ENCODE data around the gene RAE1. TPM values are rescaled to one million over a fixed set of nuclear protein-coding genes. Genes with fewer than 3 reads are reported as not detected.

The RAE1 gene, protein sequence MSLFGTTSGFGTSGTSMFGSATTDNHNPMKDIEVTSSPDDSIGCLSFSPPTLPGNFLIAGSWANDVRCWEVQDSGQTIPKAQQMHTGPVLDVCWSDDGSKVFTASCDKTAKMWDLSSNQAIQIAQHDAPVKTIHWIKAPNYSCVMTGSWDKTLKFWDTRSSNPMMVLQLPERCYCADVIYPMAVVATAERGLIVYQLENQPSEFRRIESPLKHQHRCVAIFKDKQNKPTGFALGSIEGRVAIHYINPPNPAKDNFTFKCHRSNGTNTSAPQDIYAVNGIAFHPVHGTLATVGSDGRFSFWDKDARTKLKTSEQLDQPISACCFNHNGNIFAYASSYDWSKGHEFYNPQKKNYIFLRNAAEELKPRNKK
- total RNA-seq (2021) = 53.1 and 54.8 TPM in 2 replicates
- long read RNA-seq, transcript RAE1-208 (11 exons, 1,156 nt) = minor isoform, 7 of 775 reads
- long read RNA-seq, transcript RAE1-203 (12 exons, 2,639 nt) = major isoform, 668 of 775 reads
- long read RNA-seq, transcript RAE1-201 (12 exons, 2,362 nt) = minor isoform, 31 of 775 reads
- long read RNA-seq, transcript RAE1-209 (11 exons, 1,503 nt) = minor isoform, 7 of 775 reads
- long read RNA-seq, partial matches to known transcripts = 5 of 775 reads
- long read RNA-seq, other reads (novel, unspliced or antisense) = 57 of 775 reads

DNA sequence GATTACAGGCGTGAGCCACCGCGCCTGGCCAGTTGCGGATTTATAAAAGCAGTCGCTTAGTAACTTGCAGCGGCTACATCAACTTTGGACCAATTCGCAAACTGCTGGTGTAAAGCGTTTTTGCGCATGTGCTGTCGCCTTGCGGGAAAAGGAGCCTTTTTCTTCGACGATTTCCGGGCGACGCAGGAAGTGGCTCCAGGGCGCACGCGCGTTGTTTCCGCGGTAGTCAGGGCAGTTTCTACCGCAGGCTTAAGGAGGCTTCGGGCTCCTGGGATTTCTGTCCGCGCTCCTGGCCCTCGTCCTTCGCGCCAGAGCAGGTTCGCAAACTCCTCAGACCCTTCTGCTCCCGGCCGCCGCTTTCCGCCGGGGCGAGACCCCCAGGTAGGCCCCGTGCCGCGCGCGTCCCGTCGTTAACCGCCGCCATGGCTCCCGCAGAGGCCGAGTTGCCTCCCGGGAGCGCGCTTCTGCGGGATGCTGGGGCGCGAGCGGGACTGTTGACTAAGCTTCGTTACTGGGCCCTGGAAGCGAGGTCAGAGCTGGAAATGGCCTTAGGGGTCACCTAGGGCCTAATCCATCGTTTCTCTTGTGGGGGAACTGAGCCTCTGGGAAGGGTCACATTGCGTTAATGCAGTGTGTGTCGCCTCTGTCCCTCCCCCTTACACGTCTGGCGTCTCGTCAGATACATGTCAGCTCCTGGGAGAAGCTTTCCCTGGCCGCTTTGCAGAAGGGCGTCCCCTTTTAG, at the start of gene RAE1:
Gene RAE1, plus strand, starts transcription at position 214 of the 742 bp plus-strand sequence. CDS start 2,784 bp downstream, outside the sequence.
- H3T11ph ChIP-seq (ENCODE audit: low read length) = no peak within 1 kb of the TSS

More for the DNA sequence above, at the start of gene RAE1:
- no peak within 1 kb of the TSS for H2AK5ac ChIP-seq (ENCODE audit: insufficient read length, low read length)
- no peak within 1 kb of the TSS for H2AFZ ChIP-seq (ENCODE audit: low read length)
- H2BK120ac ChIP-seq (ENCODE audit: low read depth, low read length, poor library complexity, severe bottlenecking) = no peak within 1 kb of the TSS
- H4K8ac ChIP-seq (replicated peaks; ENCODE audit: insufficient read length, low read depth, low read length) = no peak within 1 kb of the TSS
- H2BK20ac ChIP-seq (ENCODE audit: low read depth, low read length, poor library complexity, severe bottlenecking) = no peak within 1 kb of the TSS
- H4K20me1 ChIP-seq (ENCODE audit: control insufficient read depth, insufficient read depth, insufficient read length) = no peaks in the 10 kb centered on the region
- Mint-ChIP-seq H3K4me3 (peak within 1 kb of the TSS; percentile 91 to 95), H3K9me3 (peaks cover 0 to 3% of the 10 kb centered on the region in 2 experiments; a peak in 1 of 5 replicates), H3K27me3 (ENCODE audit: low read depth) (peaks cover 4% of the 10 kb centered on the region), H3K4me1 (peaks cover 8% of the 10 kb centered on the region in 2 experiments), H3K36me3 (ENCODE audit: insufficient read depth in 1 of 3, low read depth in 3 of 3) (peaks cover 17 to 32% (median 32%) of the 10 kb centered on the region in 3 experiments), H3K27ac (peak within 1 kb of the TSS; percentile 83 to 96 (median 86))
- DNase-seq = peak; percentile 92
- H2BK12ac ChIP-seq (ENCODE audit: insufficient read length, low read depth, low read length) = no peak within 1 kb of the TSS
- no peaks in the 10 kb centered on the region for H3K27me3 ChIP-seq (ENCODE audit: insufficient read depth, low read length)
- H3K27ac ChIP-seq (ENCODE audit: insufficient read length, low read depth, low read length) = no peak within 1 kb of the TSS
- H3K23ac ChIP-seq (ENCODE audit: insufficient read length, low read depth, low read length) = no peak within 1 kb of the TSS
- H4K5ac ChIP-seq (ENCODE audit: insufficient read length, low read depth, low read length) = no peak within 1 kb of the TSS
- peaks cover 6% of the 10 kb centered on the region for H3K79me1 ChIP-seq (ENCODE audit: insufficient read depth, low read depth, low read length, poor library complexity, severe bottlenecking)
- H2BK15ac ChIP-seq (ENCODE audit: low read depth, low read length) = no peak within 1 kb of the TSS
- no peak within 1 kb of the TSS for H3K56ac ChIP-seq (ENCODE audit: insufficient read length, low read depth, low read length)
- peak within 1 kb of the TSS; percentile 87 for H3K9ac ChIP-seq (ENCODE audit: extremely low read depth, insufficient read length, low read length)
- peaks cover 5% of the 10 kb centered on the region for H3K23me2 ChIP-seq (ENCODE audit: insufficient read length, low read depth, low read length, poor library complexity, severe bottlenecking)
- H3K14ac ChIP-seq (ENCODE audit: insufficient read depth, low read length) = peak within 1 kb of the TSS; percentile 92
- H4K91ac ChIP-seq (ENCODE audit: insufficient read length, low read depth, low read length) = no peak within 1 kb of the TSS
- no peak within 1 kb of the TSS for H3K4ac ChIP-seq (ENCODE audit: low read depth, low read length)
- H3K9me3 ChIP-seq (ENCODE audit: control insufficient read depth, low read depth, low read length) = no peaks in the 10 kb centered on the region
- H3K4me2 ChIP-seq (ENCODE audit: insufficient read depth, insufficient read length, low read length) = peak within 1 kb of the TSS; percentile 89
- H2BK5ac ChIP-seq (ENCODE audit: insufficient read length, low read length) = no peak within 1 kb of the TSS
- WGBS (ENCODE audit: extremely low coverage, insufficient read length, low lambda C conversion rate) = no CpG with 5 or more reads among the region's 64 CpGs
- peaks cover 20% of the 10 kb centered on the region; the same call in 1 of the 2 replicates for H3K79me2 ChIP-seq (ENCODE audit: insufficient read depth, low read length)
- TF ChIP-seq, protein P1, sequence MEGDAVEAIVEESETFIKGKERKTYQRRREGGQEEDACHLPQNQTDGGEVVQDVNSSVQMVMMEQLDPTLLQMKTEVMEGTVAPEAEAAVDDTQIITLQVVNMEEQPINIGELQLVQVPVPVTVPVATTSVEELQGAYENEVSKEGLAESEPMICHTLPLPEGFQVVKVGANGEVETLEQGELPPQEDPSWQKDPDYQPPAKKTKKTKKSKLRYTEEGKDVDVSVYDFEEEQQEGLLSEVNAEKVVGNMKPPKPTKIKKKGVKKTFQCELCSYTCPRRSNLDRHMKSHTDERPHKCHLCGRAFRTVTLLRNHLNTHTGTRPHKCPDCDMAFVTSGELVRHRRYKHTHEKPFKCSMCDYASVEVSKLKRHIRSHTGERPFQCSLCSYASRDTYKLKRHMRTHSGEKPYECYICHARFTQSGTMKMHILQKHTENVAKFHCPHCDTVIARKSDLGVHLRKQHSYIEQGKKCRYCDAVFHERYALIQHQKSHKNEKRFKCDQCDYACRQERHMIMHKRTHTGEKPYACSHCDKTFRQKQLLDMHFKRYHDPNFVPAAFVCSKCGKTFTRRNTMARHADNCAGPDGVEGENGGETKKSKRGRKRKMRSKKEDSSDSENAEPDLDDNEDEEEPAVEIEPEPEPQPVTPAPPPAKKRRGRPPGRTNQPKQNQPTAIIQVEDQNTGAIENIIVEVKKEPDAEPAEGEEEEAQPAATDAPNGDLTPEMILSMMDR (conservative IDR thresholded peaks at IDR 0.05) = no peak
- H3K4me1 ChIP-seq (ENCODE audit: insufficient read depth, low read length) = no peaks in the 10 kb centered on the region
- peak within 1 kb of the TSS; percentile 88 for H3K18ac ChIP-seq (ENCODE audit: insufficient read length, low read depth, low read length)
